Ovary (tissue), 3 donors: ENCODE results near the gene RRAD.

Source experiments
- EP300 ChIP-seq: sonication (generic); formaldehyde crosslinking; IDR thresholded peaks from one replicate; pipeline ENCODE4 v1.6.1; 2017; ENCODE audit warnings: antibody characterized with exemption
- POLR2A ChIP-seq: fragments of 450-650 bp; IDR thresholded peaks from one replicate; pipeline ENCODE4 v1.6.1; 2017; ENCODE audit warnings: antibody characterized with exemption, mild to moderate bottlenecking, moderate library complexity
- TF ChIP-seq, protein P1 (sequence below), 3 donors: fragments of 450-650 bp in 2 of 3; fragments of 200-600 bp in 1 of 3; IDR thresholded peaks; one replicate each; pipeline versions ENCODE4 v1.5.1 to v1.8.0; 2016 to 2022; ENCODE audit warnings: antibody characterized with exemption in 3 of 3, mild to moderate bottlenecking in 1 of 3
- donor health status: DM: no; HTN: no; CAD: no.

GRCh38 chr16:66973716-66974115, 48.4 kb upstream of the RRAD start:
- TF ChIP-seq, protein P1, sequence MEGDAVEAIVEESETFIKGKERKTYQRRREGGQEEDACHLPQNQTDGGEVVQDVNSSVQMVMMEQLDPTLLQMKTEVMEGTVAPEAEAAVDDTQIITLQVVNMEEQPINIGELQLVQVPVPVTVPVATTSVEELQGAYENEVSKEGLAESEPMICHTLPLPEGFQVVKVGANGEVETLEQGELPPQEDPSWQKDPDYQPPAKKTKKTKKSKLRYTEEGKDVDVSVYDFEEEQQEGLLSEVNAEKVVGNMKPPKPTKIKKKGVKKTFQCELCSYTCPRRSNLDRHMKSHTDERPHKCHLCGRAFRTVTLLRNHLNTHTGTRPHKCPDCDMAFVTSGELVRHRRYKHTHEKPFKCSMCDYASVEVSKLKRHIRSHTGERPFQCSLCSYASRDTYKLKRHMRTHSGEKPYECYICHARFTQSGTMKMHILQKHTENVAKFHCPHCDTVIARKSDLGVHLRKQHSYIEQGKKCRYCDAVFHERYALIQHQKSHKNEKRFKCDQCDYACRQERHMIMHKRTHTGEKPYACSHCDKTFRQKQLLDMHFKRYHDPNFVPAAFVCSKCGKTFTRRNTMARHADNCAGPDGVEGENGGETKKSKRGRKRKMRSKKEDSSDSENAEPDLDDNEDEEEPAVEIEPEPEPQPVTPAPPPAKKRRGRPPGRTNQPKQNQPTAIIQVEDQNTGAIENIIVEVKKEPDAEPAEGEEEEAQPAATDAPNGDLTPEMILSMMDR (IDR thresholded peaks at IDR 0.05): no peak
- no peak for TF ChIP-seq POLR2A
- TF ChIP-seq EP300: no peak
